Activated B cell treated with CpG ODN at 0.5 μM for 24 hours (primary cell): ENCODE data around the gene ELAC2. TPM values are rescaled to one million over a fixed set of nuclear protein-coding genes. Genes with fewer than 3 reads are reported as not detected.

Source experiments
- ATAC-seq: fragments of 200-7000 bp; cut with Tn5 transposase; one replicate; pipeline ENCODE4 v1.10.0; 2021; ENCODE audit warnings: low read depth, mild to moderate bottlenecking, moderate library complexity
- CTCF ChIA-PET: fragments of 350-600 bp; sonication (Branson Sonifier 250); formaldehyde crosslinking; loops from one replicate; lab custom pipeline; 2021; ENCODE audit warnings: antibody characterized with exemption; lab: Charles Lee
- POLR2A ChIA-PET: fragments of 350-600 bp; sonication (Branson Sonifier 250); formaldehyde crosslinking; loops from one replicate; lab custom pipeline; 2021; ENCODE audit warnings: antibody characterized with exemption; lab: Charles Lee
- DNase-seq: peaks from one replicate; pipeline ENCODE4 v3.0.0; 2022
- H3K27ac Mint-ChIP-seq: one replicate; pipeline ENCODE4 v1.8.0; 2020; ENCODE audit warnings: mixed read lengths
- H3K27me3 Mint-ChIP-seq: one replicate; pipeline ENCODE4 v1.8.0; 2021; ENCODE audit warnings: mixed read lengths
- H3K36me3 Mint-ChIP-seq: one replicate; pipeline ENCODE4 v1.8.0; 2021; ENCODE audit warnings: low read depth, mixed read lengths
- H3K4me1 Mint-ChIP-seq: one replicate; pipeline ENCODE4 v1.8.0; 2021; ENCODE audit warnings: mixed read lengths
- H3K4me3 Mint-ChIP-seq: one replicate; pipeline ENCODE4 v1.8.0; 2020; ENCODE audit warnings: mild to moderate bottlenecking, mixed read lengths
- H3K9me3 Mint-ChIP-seq: one replicate; pipeline ENCODE4 v1.8.0; 2020; ENCODE audit warnings: mixed read lengths
- intact Hi-C: fragments of 100-400 bp; cut with micrococcal nuclease; formaldehyde crosslinking; loops from one replicate; pipeline ENCODE4 v1.15.1; 2024
- total RNA-seq: library from RNA; stranded (reverse); gene quantifications from 2 replicates; pipeline ENCODE4 v1.2.3, GENCODE V29; 2022
- TF ChIP-seq, protein P1 (sequence below): fragments of 200-600 bp; IDR thresholded peaks from one replicate; pipeline ENCODE4 v1.8.0; 2022; ENCODE audit warnings: antibody characterized with exemption, mild to moderate bottlenecking

ELAC2 gene
- total RNA-seq, 1 donor from 2014 or later: 90.6 TPM

DNA sequence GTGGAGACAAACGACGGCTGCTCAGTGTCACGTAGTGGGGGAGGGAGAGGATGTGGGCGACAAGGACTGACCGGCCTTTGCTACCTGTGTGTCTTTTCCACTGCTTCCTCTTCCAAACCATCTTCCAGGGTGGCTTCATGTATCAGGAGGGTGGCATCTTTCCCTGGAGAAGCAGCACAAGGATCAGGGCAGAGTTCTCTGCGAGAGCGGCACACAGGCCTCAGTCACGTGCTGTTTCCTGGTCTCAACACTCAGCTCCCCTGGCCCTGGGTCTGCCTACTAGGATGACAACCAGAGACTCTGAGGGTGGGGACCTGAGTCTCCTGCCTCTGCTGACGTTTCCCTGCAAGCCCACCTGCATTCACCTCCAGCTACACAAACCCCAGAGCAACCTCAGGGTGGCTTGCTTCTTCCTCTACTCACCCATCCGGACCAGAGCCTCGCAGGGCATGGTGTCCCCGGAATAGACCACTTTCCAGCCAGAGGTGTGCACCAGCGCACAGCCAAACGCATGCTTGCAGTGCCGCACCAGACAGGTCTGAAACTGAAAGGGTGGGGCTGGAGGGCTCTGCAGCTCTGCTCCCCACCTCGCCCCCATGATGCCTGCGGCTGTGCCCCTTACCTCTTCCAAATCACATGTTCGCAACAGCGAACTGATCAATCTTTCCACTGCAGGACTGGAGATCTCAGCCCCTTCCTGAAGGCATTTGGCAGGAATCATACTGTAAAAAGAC, 23.3 kb downstream of the ELAC2 start:
- TF ChIP-seq, protein P1, sequence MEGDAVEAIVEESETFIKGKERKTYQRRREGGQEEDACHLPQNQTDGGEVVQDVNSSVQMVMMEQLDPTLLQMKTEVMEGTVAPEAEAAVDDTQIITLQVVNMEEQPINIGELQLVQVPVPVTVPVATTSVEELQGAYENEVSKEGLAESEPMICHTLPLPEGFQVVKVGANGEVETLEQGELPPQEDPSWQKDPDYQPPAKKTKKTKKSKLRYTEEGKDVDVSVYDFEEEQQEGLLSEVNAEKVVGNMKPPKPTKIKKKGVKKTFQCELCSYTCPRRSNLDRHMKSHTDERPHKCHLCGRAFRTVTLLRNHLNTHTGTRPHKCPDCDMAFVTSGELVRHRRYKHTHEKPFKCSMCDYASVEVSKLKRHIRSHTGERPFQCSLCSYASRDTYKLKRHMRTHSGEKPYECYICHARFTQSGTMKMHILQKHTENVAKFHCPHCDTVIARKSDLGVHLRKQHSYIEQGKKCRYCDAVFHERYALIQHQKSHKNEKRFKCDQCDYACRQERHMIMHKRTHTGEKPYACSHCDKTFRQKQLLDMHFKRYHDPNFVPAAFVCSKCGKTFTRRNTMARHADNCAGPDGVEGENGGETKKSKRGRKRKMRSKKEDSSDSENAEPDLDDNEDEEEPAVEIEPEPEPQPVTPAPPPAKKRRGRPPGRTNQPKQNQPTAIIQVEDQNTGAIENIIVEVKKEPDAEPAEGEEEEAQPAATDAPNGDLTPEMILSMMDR: no peak
- H3K27ac Mint-ChIP-seq: no peak overlapping the region
- no peak for DNase-seq
- H3K4me3 Mint-ChIP-seq: no peak overlapping the region
- ATAC-seq: no peak
- ChIA-PET CTCF (no interaction called here), POLR2A (no interaction called here)
- no peaks in the 10 kb centered on the region for H3K27me3 Mint-ChIP-seq
- intact Hi-C loops: no loop called here
- H3K9me3 Mint-ChIP-seq: no peaks in the 10 kb centered on the region
- peaks cover 99% of the 10 kb centered on the region for H3K36me3 Mint-ChIP-seq
- H3K4me1 Mint-ChIP-seq: peaks cover 4% of the 10 kb centered on the region

DNA sequence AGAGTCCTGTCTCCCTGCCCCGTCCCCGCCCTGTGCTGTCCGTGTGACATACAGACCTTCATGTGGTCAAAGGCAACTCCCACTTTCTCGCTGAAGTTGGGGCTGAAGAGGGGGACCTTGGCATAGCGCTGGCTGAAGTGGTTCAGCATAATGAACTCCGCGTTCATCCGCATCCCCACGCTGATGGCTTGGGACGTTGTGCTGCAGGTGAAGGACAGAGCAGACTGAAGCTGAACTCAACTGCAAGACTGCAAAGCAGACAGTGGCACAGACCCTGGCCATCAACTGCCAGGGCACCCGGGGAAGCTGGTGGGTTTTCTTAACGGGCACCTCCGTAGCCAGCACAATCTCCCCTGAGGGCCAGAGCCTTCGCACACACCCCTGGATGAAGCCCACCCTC, 24.2 kb downstream of the ELAC2 start:
- ATAC-seq: no peak
- TF ChIP-seq, protein P1: no peak
- Mint-ChIP-seq H3K27ac (no peak overlapping the region), H3K4me3 (no peak overlapping the region), H3K4me1 (peaks cover 13% of the 10 kb centered on the region), H3K36me3 (peaks cover 90% of the 10 kb centered on the region), H3K27me3 (no peaks in the 10 kb centered on the region), H3K9me3 (no peaks in the 10 kb centered on the region)
- POLR2A ChIA-PET: no interaction called here
- DNase-seq: no peak
- CTCF ChIA-PET: no interaction called here
- intact Hi-C loops: no loop called here

GRCh38 chr17:12992676-12993075, 25.2 kb downstream of the ELAC2 start:
- CTCF ChIA-PET: interaction anchor here (0.6 to 2.1 kb wide), 2 partner anchors 26 to 326 kb away, joined by 3 to 6 read pairs; partner anchors contain the start of gene ELAC2
- TF ChIP-seq, protein P1: no peak

GRCh38 chr17:12990926-12991325, 26.9 kb downstream of the ELAC2 start:
- intact Hi-C loops: no loop called here
- no peak overlapping the region for H3K27ac Mint-ChIP-seq
- no peaks in the 10 kb centered on the region for H3K27me3 Mint-ChIP-seq
- no peak overlapping the region for H3K4me3 Mint-ChIP-seq
- peaks cover 63% of the 10 kb centered on the region for H3K36me3 Mint-ChIP-seq
- POLR2A ChIA-PET: no interaction called here
- CTCF ChIA-PET: no interaction called here
- TF ChIP-seq, protein P1: no peak
- DNase-seq (no peak), ATAC-seq (no peak)
- H3K9me3 Mint-ChIP-seq: no peaks in the 10 kb centered on the region
- peaks cover 19% of the 10 kb centered on the region for H3K4me1 Mint-ChIP-seq

More at GRCh38 chr17:12992676-12993075, 25.2 kb downstream of the ELAC2 start:
- Mint-ChIP-seq H3K27me3 (no peaks in the 10 kb centered on the region), H3K36me3 (peaks cover 80% of the 10 kb centered on the region), H3K4me3 (no peak overlapping the region), H3K27ac (no peak overlapping the region), H3K9me3 (no peaks in the 10 kb centered on the region), H3K4me1 (peaks cover 19% of the 10 kb centered on the region)
- ATAC-seq (no peak), DNase-seq (no peak)
- POLR2A ChIA-PET: interaction anchor here (1.7 kb wide), 1 partner anchor 25 kb away, joined by 6 read pairs; the partner anchor contains the start of gene ELAC2
- intact Hi-C loops: no loop called here

DNA sequence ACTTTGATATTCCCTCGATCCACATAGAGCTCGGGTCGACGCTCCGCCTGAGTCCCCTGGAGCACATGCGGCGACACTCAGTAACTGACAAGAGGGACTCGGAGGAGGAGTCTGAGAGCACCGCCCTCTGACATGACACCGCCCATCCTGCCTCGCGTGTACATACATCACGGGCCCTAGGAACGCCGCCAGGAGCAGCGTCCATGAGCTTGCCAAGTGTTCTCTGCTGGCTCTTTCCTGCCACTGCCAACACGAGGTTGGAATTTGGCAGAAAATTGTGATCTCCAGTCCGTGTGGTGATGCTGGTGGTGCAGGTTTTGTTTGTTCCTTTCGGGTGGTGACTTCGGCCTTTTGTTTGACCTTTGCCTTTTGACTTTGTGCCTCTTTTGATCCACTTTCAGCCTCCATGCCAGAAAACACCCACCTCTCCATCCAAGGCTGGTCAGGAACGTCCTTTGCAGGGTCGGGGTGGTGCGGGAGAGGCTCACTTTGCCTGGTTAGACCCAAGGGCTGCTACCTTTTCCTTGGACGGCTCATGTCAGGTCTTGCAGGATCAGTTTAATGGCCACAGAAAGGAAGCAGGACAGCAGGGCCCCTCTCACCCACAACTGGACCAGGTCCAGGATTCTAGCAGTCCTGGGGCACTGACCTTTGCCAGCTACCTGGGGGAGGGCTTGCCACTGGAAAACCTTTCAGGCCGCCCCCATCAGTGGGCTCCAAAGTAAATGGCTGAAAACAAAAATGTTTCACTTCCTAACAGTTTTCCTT, 27.6 kb downstream of the ELAC2 start:
- H3K4me3 Mint-ChIP-seq: no peak overlapping the region
- CTCF ChIA-PET: no interaction called here
- POLR2A ChIA-PET: interaction anchor here (0.9 kb wide), 1 partner anchor 28 kb away, joined by 4 read pairs; the partner anchor contains the start of gene ELAC2
- H3K9me3 Mint-ChIP-seq: no peaks in the 10 kb centered on the region
- intact Hi-C loops: no loop called here
- H3K36me3 Mint-ChIP-seq: peaks cover 56% of the 10 kb centered on the region
- DNase-seq (no peak), ATAC-seq (no peak)
- H3K4me1 Mint-ChIP-seq: peaks cover 19% of the 10 kb centered on the region
- no peak overlapping the region for H3K27ac Mint-ChIP-seq
- TF ChIP-seq, protein P1: no peak
- no peaks in the 10 kb centered on the region for H3K27me3 Mint-ChIP-seq
